ENCODE data around the gene FAF1.

DNA sequence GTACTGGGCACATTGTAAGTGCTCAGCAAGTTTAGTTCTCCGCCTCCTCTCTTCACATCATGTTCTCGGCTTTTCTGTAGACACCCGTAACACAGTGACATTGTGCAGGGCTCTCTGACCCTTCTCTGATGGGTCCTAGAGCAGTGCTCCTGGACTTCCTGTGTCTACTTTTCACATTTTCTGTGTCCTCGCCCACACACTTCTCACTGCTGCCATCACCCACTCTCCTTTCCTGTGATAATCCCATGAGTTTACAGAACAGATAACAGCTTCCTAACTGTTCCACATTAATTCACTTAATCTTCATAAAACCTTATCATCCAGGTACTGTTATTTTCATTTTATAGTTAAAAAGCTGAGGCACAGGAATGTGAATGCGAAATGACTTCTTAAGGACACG lies 523.6 kb downstream of the FAF1 start:
- TF ChIP-seq EZH2 (IDR thresholded peaks at IDR 0.05; ENCODE audit: low read length, missing control alignments) = no peak
- TF ChIP-seq, protein P1, sequence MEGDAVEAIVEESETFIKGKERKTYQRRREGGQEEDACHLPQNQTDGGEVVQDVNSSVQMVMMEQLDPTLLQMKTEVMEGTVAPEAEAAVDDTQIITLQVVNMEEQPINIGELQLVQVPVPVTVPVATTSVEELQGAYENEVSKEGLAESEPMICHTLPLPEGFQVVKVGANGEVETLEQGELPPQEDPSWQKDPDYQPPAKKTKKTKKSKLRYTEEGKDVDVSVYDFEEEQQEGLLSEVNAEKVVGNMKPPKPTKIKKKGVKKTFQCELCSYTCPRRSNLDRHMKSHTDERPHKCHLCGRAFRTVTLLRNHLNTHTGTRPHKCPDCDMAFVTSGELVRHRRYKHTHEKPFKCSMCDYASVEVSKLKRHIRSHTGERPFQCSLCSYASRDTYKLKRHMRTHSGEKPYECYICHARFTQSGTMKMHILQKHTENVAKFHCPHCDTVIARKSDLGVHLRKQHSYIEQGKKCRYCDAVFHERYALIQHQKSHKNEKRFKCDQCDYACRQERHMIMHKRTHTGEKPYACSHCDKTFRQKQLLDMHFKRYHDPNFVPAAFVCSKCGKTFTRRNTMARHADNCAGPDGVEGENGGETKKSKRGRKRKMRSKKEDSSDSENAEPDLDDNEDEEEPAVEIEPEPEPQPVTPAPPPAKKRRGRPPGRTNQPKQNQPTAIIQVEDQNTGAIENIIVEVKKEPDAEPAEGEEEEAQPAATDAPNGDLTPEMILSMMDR (conservative IDR thresholded peaks at IDR 0.05 in 1 of 2, IDR thresholded peaks at IDR 0.05 in 1 of 2; ENCODE audit: low read depth in 1 of 2, low read length in 2 of 2) = no peak
